Measurements from ENCODE around the gene CYP24A1.

DNA sequence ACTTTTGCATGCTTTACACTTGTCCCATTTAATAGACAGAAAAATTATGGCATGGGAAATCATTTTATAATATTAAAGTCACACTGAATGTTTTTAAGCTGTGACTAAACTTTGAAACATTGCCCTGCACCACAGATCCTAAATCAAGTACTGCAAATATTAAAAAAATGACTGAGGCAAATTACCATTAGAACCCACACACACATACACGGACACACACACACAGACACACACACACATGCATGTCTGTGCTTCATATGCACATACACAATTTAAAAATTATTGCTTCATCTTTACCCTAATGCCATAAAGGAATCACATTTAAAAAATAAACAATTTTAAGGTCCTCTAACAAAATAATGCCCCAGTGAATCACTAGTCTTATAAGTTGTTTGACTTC is 19.9 kb downstream of the CYP24A1 start:
- no peak for TF ChIP-seq POLR2AphosphoS5 (IDR thresholded peaks at IDR 0.05; ENCODE audit: low read depth, low read length)
- TF ChIP-seq TAF1 (IDR thresholded peaks at IDR 0.05; ENCODE audit: borderline replicate concordance, insufficient read depth, low read length) = no peak

Measured in PFSK-1 (cell line).